Gastroesophageal sphincter (tissue), 3 donors: ENCODE results near the gene GCK.

ENCODE experiments used
- CTCF ChIP-seq, 4 experiments: fragments of 200-600 bp in 2 of 4; fragments of 450-650 bp in 2 of 4; sonication (generic) in 1 of 4; IDR thresholded peaks; one replicate each; pipeline ENCODE4 v1.5.1; 2017 to 2019; ENCODE audit warnings: antibody characterized with exemption in 4 of 4, mild to moderate bottlenecking in 2 of 4, moderate library complexity in 2 of 4
- EP300 ChIP-seq: sonication (generic); formaldehyde crosslinking; IDR thresholded peaks from one replicate; pipeline ENCODE4 v1.6.1; 2017; ENCODE audit warnings: antibody characterized with exemption, mild to moderate bottlenecking
- POLR2A ChIP-seq, 2 donors: fragments of 450-650 bp; IDR thresholded peaks; one replicate each; pipeline ENCODE4 v1.6.1; 2017; ENCODE audit warnings: antibody characterized with exemption in 2 of 2, mild to moderate bottlenecking in 2 of 2, moderate library complexity in 1 of 2
- POLR2AphosphoS5 ChIP-seq: sonication (generic); formaldehyde crosslinking; IDR thresholded peaks from one replicate; pipeline ENCODE4 v1.6.1; 2017; ENCODE audit warnings: antibody characterized with exemption

- no peak for TF ChIP-seq CTCF (IDR thresholded peaks at IDR 0.05)
- TF ChIP-seq POLR2A (IDR thresholded peaks at IDR 0.05) = no peak
- no peak for TF ChIP-seq POLR2AphosphoS5
- no peak for TF ChIP-seq EP300
Observed at GRCh38 chr7:44222074-44222473, 32.8 kb upstream of the GCK start.
